HG03432 (cell line): ENCODE results near the gene HHIPL1.
"Not testable (repeated sequence)": the region's sequence is repeated elsewhere in the genome, so short reads cannot be mapped to it uniquely, and the experiment has no call there.

Experiments used
- ATAC-seq: cut with Tn5 transposase; IDR thresholded peaks from one replicate; pipeline ENCODE4 v1.9.1; 2021; ENCODE audit warnings: mild to moderate bottlenecking, moderate library complexity; ENCODE audit not compliant: unreplicated experiment

Gene HHIPL1

GRCh38 chr14:99633141-99633540, 11.8 kb upstream of the HHIPL1 start:
- ATAC-seq, result no peak

GRCh38 chr14:99633918-99634317, 11.0 kb upstream of the HHIPL1 start:
- no peak for ATAC-seq

- ATAC-seq, result no peak
Observed at GRCh38 chr14:99634443-99634842, 10.5 kb upstream of the HHIPL1 start.

- no peak for ATAC-seq
Observed at GRCh38 chr14:99635116-99635515, 9.8 kb upstream of the HHIPL1 start.

GRCh38 chr14:99636487-99636886, 8.4 kb upstream of the HHIPL1 start:
- ATAC-seq, result no peak

- ATAC-seq, result no peak
Observed at GRCh38 chr14:99637624-99638023, 7.3 kb upstream of the HHIPL1 start.

GRCh38 chr14:99642771-99643170, 2.2 kb upstream of the HHIPL1 start:
- ATAC-seq, result not testable (repeated sequence)

- no peak for ATAC-seq
Observed at GRCh38 chr14:99643343-99643742, 1.6 kb upstream of the HHIPL1 start.

- no peak for ATAC-seq
Observed at GRCh38 chr14:99644035-99644587, 818 bp upstream of the HHIPL1 start.

GRCh38 chr14:99645545-99646505, 896 bp downstream of the HHIPL1 start:
- ATAC-seq, result no peak

- ATAC-seq, result no peak
Observed at GRCh38 chr14:99647411-99647810, 2.5 kb downstream of the HHIPL1 start.

GRCh38 chr14:99648027-99648784, 3.3 kb downstream of the HHIPL1 start:
- no peak for ATAC-seq

GRCh38 chr14:99649219-99649618, 4.3 kb downstream of the HHIPL1 start:
- no peak for ATAC-seq

GRCh38 chr14:99649643-99650042, 4.7 kb downstream of the HHIPL1 start:
- no peak for ATAC-seq

- no peak for ATAC-seq
Observed at GRCh38 chr14:99650189-99650588, 5.3 kb downstream of the HHIPL1 start.

- no peak for ATAC-seq
Observed at GRCh38 chr14:99651953-99652746, 7.2 kb downstream of the HHIPL1 start.

GRCh38 chr14:99654235-99654985, 9.5 kb downstream of the HHIPL1 start:
- no peak for ATAC-seq

- ATAC-seq, result no peak
Observed at GRCh38 chr14:99655521-99655920, 10.6 kb downstream of the HHIPL1 start.

- no peak for ATAC-seq
Observed at GRCh38 chr14:99656171-99656570, 11.2 kb downstream of the HHIPL1 start.

- ATAC-seq, result no peak
Observed at GRCh38 chr14:99657645-99658155, 12.8 kb downstream of the HHIPL1 start.
